IPS DF 4.7 (cell line): ENCODE data around the gene SIX5.

ENCODE experiments used
- DNase-seq: peaks from one replicate; pipeline ENCODE4 v3.0.0-alpha.2; 2013; ENCODE audit warnings: low spot score; ENCODE audit errors: extremely low read depth

The SIX5 gene

DNA sequence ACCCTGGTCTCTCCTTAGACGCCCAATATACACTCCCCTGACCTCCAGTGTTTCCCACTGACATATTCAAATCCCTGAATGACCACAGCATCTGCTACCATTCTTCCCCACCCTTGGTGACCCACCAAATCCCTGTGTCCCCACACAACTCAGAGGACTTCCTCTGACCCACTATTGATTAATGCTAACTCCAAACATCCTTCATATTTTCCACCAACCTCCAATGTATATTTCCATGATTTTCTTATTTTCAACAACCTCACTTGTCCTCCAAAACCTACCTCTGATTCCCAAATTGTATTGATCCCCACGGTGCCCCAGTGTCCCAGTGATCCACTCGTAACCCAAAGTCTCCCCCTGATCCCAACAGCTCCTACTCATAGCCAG, 24.1 kb upstream of the SIX5 start:
- DNase-seq, result no peak

GRCh38 chr19:45792470-45793177, 23.6 kb upstream of the SIX5 start, which contains the start of gene DMWD:
DMWD (minus strand) TSS chr19:45792845; CDS start chr19:45792756, 89 bp downstream.
- no peak for DNase-seq

DNA sequence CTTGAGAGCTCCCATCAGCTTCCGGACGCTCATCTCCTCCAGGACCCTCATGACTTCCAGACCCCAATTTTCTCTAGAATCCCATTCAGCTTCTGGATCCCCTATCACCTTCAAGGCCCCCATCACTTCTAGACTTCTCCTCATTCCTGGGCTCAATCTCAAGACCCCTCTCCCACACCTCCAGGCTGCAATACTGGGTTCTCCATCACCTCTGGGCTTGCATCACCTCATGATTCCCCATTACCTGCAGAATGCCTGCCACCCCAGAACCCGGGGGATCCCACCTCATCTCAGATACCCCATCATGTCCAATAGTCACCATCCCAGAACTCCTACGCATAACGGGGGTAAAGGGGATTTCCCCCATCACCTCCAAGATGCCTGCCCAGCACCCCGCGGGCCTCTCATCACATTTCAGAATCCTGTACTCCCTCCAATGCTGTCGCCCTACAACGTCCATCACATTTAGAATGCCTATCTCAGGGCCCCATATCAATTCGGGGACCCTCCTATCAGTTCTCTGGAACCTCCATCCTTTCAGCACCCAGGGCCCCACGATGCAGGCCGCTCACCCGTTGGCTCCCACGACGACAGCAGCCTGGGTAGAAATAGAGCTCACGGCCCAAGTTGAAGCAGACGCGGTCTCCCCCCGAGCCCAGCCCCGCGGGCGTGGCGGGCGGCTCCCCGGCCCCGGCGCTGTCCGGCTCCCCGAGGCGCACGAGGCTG, 22.9 kb upstream of the SIX5 start:
- DNase-seq, result no peak

DNA sequence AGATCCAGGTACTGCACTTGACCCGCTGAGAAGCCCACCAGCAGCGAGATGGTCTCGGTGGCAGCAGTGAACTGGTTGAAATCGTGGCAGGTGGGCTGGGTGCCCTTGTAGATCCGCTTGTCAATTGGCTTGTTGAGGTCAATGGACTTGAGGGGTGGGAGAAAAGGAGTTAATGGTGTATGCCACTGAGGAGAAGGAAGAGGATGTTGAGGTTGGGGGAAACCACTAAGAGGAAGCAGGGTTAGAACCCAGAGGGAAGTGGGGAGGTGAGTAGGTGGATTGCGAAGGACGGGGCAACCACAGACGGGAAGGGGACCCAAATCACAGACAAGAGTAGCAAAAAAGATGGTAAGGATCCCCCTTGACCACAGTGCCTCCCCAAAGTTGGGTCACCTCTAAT, 21.9 kb upstream of the SIX5 start:
- no peak for DNase-seq

DNA sequence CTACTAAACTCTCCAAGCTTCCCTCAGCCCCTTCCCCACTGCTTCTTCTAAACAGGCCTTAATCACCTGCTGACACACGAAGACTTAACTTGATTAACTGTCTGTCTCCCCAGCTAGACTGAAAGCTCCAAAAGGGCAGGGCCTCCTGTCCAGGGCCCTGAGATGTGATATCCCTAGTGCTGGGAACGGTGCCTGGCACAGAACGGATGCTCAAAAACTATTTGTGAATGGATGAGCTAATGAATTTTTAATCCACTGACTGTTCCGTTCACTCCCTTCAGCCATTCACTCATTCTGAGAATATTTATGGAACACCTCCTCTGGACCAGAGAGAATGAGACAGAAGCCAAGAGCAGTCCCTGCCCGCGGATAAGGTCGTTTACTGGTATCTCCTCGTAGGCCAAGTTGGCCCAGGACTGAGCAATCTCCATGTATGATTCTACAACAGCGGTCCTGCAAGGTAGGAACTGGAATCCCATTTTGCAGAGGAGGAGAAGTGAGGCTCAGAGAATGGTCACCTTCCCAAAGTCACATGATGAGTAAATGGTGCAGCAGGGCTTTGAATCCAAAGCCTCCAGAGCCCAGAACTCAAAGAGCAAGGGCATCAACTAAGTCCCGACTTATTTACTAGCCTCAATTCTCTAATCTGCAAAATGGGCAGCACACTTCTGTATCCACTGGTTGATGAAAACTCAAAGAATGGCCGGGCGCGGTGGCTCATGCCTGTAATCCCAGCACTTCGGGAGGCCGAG, 20.2 kb upstream of the SIX5 start:
- DNase-seq, result no peak

- no peak for DNase-seq
These were observed 17.5 kb upstream of the SIX5 start for GRCh38 chr19:45786533-45786894.

- no peak for DNase-seq
These were observed 16.9 kb upstream of the SIX5 start for GRCh38 chr19:45785781-45786532.

- no peak for DNase-seq
These were observed 16.0 kb upstream of the SIX5 start for GRCh38 chr19:45785097-45785496.

DNA sequence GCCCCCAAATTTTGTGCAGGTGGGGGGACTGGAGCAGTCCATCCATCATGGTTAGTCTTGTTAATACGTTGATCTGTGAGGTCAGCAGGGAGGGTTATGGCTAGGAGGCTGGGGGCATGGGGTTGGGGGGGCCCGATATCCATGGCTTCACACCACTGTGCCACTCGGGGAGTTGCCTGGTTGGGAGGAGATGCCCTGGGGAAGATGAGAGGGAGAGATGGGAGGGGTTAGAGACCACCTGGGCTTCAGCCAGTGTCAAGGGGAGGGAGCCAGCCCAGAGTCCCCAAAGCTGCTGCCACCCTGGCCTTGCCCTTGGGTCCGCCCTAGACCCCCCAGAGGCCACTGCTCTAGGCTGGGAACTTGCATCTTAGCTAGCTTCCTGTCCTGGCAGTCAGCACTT, 15.0 kb upstream of the SIX5 start:
- DNase-seq, result no peak

DNA sequence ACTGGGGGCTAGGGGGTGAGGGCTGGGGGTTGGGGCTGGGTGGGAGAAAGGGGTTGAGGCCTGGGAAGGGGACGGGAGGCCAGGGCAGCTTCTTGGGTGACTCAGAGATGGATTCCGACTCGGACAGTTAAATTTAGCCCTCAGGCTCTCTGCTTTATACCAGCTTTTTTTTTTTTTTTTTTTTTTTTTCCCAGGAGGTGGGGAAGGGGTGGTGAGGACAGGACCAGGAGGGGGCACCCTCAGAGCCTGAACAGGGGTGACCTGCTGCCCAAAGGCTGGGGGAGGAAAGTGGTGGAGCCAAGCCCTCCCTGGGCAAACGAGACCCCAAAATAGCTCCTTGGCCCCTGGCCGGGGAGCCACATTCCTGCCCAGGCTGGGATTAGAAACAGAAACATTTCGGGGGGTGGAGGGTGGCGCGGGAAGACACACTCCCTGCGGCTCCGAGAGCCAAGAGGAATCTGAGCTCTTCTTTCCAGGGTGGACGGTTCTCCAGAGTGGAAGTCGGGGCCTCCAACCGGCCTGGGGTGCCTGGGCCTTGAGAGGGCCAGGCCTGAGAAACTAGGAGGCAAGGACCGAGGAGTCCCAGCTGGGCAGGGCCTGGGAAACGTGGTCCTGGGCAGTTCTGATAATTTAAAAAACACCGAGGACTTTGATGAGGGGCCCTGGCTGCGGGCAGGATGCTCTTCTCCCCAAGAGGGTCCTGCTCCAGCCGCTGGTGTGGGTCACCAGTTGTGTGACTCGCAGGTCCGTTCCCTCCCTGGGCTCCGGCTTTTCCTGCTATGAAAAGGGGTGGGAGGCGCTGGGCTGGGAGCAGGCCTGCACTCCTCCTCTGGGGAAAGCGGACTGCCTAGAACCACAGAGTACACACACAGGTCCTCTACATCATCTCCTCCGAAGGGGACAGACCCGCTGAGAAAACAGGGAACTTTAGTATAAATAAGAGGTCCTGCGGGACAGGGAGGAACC, 14.1 kb upstream of the SIX5 start:
- DNase-seq, result no peak

DNA sequence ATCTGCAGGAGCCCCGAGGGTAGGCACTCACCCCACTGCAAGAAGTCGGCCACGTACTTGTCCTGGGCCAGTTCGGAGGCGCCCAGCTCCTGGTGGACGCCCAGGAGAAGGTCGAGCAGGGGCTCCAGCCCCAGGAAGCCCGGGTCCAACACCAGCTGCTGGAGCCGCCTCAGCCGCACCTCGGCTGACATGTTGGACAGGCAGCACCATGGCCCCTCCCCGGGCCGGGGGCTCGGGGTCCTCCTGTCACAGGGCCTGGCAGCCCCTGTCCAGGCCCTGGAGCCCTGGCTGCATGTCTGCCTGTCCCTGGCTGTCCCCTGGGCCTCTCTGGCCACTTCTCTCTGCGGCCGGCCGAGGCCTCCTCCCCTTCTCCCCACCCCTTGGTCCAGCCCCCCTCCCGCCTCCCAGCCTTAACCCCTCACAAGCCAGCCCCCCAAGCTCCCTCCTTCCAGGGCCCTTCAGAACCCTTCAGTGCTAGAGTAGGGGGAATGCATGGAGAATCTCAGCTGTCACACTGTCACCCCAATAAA, 13.2 kb upstream of the SIX5 start, which contains the start of gene DMPK:
Gene DMPK, minus strand, starts transcription at position 329 of the 530 bp plus-strand sequence. Its CDS starts 138 bp downstream, at position 191.
- DNase-seq, result no peak

DNA sequence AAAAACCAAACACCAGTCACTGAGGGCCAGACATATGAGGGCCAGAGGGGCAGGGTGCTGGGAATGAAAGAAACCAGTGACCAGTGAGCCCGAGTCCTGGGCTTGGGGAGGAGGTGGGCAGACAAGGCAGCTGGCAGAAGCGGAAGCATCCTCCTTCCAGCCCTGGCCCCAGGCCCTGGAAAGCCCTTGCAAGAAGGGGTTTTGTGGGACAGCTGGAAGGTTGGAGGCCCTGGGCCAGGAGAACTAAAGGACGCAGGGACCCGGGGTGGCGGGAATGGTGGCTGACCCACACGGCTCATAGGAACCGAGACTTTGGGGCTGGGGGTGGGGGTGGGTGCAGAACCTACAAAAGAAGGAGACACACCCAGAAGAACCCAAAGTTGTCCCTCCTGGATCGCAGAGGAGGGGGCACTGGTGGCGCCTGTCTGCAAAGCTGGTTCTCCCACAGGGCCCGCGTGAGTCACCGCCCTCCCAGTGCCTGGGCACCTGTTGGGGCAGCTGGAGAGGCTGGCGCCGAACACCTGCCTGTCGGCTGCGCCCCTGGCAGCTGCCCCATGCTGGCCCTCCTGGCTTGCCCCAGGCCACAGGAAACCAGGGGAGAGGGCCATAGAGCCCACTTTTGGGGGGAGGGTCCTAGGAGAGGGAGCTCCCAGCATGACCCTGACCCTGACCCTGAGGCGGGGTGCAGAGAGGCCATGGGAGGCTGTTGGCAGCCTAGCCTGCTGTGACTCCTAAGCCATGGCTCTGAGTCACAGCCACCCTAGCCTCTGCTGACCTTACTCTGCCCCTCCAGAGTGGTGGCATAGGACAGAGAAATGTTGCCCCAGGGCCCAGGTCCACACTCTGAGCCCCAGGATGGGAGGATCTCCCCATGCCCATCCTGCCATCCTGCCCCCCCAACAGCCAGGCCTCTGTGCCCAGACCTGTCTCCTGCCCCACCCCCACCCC, 12.4 kb upstream of the SIX5 start:
- no peak for DNase-seq

DNA sequence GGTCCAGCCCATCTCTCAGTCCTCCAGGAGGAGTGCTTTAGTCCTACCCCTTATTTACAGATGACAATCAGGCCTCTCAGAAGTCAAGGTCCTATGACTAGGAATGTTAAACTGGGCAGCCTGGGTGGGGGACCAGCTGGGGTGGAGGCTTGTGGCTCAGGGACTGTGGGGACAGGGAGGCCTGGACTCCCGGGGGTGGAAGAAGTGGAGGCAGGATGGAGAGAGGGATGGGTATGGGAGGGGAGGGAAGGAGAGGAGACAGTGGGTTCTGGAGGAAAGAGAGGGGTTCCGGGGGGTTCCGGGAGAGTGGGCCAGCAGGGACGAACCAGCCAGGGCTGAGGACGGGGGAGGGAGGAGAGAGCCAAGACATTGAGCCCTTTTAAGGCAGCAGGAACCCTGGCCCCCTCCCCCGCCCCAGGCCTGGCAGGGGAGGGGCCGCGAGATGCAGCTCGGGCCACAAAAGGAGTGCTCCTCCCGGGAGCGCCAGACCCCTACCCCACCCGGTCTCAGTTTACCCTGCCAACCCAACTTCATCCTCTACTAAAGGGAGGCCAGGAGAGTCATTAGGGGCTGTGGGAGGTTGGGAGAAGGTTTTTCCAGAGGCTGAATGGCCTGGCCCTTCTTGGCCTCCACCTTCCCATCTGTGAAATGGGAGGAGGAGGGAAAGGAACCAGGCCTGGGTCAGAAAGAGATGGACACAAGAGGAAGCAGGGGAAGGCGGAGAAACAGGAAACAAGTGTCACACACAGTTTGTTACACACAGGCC, 11.6 kb upstream of the SIX5 start:
- no peak for DNase-seq

- no peak for DNase-seq
These were observed 11.0 kb upstream of the SIX5 start for GRCh38 chr19:45780146-45780447.

DNA sequence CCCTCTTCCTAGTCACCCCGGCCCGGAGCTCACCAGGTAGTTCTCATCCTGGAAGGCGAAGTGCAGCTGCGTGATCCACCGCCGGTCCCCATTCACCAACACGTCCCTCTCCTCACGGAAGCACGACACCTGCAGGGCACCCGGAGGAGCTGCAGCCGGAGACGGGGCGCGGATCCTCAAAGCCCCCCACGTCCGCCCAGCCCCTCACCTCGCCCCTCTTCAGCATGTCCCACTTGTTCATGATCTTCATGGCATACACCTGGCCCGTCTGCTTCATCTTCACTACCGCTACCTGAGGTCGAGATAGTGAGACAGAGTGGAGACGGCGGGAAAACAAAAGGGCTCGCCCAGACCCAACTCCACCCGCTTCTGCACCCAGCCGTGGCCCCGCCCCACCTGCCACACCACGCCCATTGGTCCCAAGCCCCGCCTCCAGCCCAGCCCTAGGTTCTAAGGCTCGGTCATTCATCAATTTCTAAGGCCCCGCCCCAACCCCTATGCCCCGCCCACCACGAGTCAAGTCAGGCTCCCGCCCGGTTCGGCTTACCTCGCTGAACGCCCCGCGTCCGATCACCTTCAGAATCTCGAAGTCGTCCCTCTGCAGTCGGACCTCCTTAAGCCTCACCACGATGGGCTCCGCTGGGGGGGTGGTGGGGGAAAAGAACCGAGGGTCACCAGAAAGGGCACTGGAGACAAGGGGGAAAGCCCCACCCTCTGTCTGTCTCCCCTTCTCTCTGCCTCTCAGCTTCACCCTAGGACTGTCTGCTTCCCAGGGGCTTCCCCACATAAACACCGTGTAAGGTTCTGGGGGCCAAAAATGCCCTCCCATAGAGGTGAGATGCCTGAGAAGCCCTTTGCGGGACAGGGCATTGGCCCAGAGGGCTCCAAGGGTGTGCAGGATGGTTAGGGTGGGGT, 10.4 kb upstream of the SIX5 start:
- no peak for DNase-seq

DNA sequence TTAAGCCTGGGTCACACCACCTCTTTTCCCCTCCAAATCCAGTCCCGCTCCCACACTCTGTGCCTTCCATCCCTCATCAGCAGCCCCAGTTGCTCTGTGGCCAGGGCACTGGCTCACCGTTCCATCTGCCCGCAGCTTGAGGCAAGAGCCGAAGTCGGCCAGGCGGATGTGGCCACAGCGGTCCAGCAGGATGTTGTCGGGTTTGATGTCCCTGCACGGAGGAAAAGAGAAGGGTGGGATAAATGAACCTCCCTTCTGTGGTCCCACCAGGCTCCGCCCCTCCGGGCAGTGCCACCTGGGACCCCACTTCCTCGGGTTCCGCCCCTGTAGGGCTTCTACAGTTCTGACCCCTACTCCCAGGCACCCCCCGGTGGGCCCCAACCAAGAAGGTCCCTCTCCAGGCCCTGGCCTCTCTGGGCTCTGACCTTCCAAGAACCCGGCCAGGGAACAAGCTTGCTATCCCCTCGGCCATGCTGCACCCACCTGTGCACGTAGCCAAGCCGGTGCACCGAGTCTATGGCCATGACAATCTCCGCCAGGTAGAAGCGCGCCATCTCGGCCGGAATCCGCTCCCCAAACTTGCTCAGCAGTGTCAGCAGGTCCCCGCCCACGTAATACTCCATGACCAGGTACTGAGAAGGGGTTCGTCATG, 9.1 kb upstream of the SIX5 start:
- no peak for DNase-seq
